Astrocyte of the spinal cord (primary cell): Measurements from ENCODE around the gene NPAS2.

Experiments used
- DNase-seq: peaks from one replicate; pipeline ENCODE4 v3.0.0; 2011; ENCODE audit warnings: low read depth, low spot score
- H3K4me3 ChIP-seq: 2 replicates; pipeline ENCODE4 v1.5.1; 2011; ENCODE audit warnings: low read depth, mild to moderate bottlenecking, low read length, moderate library complexity
- CTCF ChIP-seq: IDR thresholded peaks from 2 replicates; pipeline ENCODE4 v1.5.1; 2012; ENCODE audit warnings: low read depth, mild to moderate bottlenecking, low read length, inconsistent platforms
- in situ Hi-C: cut with HindIII; loops from 2 replicates; pipeline ENCODE4 v1.10.0; 2017; ENCODE audit warnings: low sequenced_read_pairs

The NPAS2 gene

GRCh38 chr2:100784681-100785080 lies 35.3 kb upstream of the NPAS2 start:
- no peak for TF ChIP-seq CTCF
- in situ Hi-C loops, result no loop called here
- H3K4me3 ChIP-seq, result no peak overlapping the region
- no peak for DNase-seq

- no peak for DNase-seq
- in situ Hi-C loops, result no loop called here
- H3K4me3 ChIP-seq, result no peak overlapping the region
- no peak for TF ChIP-seq CTCF
Measured at GRCh38 chr2:100785626-100786296, 34.2 kb upstream of the NPAS2 start.

DNA sequence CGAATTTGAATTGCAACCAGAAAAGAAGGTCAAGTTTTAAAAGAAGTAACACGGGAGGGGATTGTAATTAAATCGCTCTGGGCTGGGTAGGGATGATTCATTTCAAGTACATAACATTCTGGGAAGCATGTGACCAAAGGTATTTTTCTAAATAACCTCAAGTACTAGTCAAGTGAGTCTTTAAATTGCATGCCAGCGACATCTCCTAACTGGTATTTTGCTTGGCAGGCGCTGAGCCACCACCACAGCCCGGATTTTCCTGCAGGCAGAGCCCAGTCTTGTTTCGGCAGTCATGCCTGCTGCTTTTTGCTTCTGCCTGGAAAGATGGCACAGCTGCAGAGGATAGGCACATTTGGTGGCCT lies 33.7 kb upstream of the NPAS2 start:
- peak; percentile 91 for DNase-seq
- H3K4me3 ChIP-seq, result no peak overlapping the region
- TF ChIP-seq CTCF, result no peak
- in situ Hi-C loops, result no loop called here

DNA sequence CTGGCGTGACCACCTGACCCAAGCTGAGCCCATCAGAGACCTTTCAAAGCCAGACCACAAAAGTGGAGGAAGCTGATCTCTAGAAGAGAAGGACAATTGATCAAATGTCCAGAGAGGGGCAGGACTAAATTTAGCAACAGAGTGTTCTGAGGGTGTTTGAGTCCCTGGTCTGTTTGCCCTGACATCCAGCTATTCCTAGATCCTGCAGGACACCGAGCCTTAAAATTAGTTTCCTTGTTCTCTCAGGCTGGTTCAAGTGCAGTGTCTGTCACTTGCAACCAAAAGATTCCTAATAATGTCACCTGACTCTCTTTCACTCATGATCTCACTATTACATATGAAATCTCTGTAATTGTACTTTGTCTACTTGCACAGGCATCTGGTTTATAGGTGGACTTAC lies 33.0 kb upstream of the NPAS2 start:
- in situ Hi-C loops, result no loop called here
- DNase-seq, result no peak
- no peak overlapping the region for H3K4me3 ChIP-seq
- no peak for TF ChIP-seq CTCF

DNA sequence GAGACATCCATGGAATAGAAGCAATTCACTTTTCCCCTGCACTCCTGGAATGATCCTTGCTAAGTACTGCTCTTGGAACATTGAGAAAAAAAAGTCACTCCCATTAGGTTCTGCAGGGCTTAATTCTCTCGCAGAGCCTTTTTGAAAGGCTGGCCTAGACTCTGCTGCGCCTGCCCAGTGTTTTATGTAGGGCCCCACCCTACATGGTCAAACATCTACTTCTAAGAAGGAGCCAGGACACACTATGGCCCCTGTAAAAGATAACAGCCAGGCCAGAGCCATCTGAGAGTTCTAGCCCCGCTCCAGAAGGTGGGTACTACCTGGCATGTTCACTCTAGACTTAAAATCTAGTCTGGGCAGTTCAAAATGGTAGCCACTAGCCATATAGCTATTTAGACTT lies 30.6 kb upstream of the NPAS2 start:
- in situ Hi-C loops, result no loop called here
- no peak for DNase-seq
- no peak for TF ChIP-seq CTCF

GRCh38 chr2:100791294-100791935 lies 28.5 kb upstream of the NPAS2 start:
- H3K4me3 ChIP-seq, result no peak overlapping the region
- no peak for DNase-seq
- in situ Hi-C loops, result no loop called here
- TF ChIP-seq CTCF, result no peak

More for the DNA sequence above, 30.6 kb upstream of the NPAS2 start:
- no peak overlapping the region for H3K4me3 ChIP-seq

DNA sequence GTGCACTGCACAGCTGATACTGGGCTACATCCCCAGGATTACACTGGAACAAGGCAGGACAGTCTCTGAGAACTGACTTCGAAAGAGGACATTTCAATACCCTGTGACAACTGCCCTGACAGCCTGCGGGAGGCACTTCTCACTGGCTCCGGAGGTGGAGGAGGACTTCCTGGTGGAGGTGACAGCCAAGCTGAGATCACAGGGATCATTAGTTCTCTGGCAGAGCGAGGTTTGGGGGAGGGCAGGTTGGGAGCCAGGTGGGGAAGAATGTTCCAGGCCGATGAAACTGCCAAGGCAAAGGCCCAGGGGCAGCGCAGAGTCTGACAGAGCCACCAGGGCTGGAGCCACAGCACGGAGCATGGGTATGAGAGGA lies 28.0 kb upstream of the NPAS2 start:
- DNase-seq, result no peak
- no peak overlapping the region for H3K4me3 ChIP-seq
- TF ChIP-seq CTCF, result no peak
- in situ Hi-C loops, result no loop called here
